Activated CD4-positive, alpha-beta T cell treated with anti-CD3 and anti-CD28 coated beads for 1 hour (primary cell): ENCODE measurements around the gene HTR2C.
"Not testable (repeated sequence)": the region's sequence is repeated elsewhere in the genome, so short reads cannot be mapped to it uniquely, and the experiment has no call there.

Experiments used
- DNase-seq: peaks from one replicate; pipeline ENCODE4 v3.0.0-alpha.2; 2020

The HTR2C gene

DNA sequence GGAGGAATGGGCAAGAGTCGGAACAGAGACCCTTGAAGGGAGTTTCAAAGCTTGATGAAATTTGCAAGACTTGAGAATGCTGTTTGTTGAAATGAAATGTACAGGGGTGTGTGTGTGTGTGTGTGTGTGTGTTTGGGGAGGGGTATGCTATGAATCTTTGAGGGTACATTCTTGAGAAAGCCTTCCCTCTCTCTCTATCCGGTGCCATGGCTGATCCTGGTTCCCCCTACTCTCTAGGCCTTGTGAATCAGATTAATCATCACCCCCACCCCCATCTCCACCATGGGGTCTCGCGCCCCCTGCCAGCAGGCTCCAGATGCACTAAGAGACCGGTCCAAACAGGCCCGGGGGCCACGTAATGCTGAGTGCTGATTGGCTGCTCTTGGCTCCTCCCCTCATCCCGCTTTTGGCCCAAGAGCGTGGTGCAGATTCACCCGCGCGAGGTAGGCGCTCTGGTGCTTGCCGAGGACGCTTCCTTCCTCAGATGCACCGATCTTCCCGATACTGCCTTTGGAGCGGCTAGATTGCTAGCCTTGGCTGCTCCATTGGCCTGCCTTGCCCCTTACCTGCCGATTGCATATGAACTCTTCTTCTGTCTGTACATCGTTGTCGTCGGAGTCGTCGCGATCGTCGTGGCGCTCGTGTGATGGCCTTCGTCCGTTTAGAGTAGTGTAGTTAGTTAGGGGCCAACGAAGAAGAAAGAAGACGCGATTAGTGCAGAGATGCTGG, at the start of gene HTR2C:
HTR2C (plus strand) TSS at position 441 of the 729 bp plus-strand sequence. CDS start 142,851 bp downstream, outside the sequence.
- DNase-seq = no peak

DNA sequence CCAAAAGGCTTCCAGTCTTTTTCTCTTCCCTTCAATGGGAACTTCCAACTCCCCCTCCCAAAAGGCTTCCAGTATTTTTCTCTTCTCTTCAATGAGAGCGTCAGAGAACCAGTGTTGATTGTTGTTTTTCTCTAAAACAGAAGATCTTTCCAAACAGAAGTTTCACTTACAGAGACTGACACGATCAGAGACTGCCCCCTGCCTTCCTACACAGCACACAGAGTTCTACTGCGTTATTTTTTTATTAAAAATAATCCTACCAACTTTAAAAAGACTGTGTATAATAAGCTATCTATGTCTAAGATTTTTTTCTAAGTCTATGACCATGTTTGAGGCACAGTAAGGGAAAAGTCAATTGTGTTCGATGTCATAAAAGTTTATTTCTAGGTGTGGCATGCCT, 3.5 kb upstream of the HTR2C start:
- DNase-seq = no peak

DNA sequence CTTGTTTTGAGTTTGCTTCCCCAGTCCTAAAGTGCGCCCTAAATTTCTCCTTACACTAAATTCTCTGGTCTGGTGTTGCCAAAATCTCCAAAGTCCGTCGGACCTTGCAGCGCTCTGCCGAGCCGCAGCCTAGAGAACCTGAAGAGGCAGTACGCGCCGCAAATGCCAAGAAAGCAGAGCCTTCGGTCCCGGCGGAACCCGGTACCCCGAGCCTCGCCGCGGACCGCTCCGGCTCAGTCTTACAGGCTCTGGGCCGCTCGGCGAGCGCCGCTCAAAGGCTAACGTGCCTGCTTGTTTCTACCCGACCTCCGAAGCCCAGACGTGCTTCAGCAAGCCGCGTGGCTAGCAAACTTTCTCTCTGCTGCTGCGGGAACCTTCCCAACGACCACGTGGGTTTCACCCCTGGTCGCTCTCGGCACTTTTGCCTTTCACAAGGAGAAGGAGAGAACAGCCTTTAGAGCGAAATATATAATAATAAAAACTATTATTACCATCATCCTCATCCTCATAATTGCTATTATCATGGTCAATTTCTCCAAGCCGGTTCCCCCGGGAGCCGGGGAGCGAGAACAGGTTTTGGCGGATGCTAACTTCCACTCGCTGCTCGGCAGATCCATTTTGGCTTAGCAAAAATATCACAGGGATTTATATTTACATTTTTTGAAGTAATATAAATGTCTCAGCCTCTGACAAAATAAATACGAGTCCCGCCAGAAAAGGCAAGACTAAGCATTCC, 2.2 kb upstream of the HTR2C start:
- no peak for DNase-seq

DNA sequence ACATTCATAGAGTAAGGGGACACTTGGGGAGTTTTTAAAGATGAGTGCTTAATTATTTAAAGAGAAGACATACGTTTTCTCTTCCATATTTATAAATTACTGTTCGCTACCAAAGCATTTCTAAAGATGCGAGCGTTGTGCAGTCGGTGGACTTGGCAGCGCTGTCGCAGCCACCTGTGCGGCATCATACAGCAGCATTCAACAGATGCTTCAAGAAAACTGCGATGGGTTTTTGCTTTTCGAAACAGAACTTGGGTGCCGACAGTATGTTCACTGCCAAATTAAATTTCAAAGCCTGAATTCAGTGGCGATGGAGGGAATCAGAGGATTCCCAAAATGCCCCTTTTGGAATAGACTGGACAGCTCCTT, 1.6 kb upstream of the HTR2C start:
- no peak for DNase-seq

DNA sequence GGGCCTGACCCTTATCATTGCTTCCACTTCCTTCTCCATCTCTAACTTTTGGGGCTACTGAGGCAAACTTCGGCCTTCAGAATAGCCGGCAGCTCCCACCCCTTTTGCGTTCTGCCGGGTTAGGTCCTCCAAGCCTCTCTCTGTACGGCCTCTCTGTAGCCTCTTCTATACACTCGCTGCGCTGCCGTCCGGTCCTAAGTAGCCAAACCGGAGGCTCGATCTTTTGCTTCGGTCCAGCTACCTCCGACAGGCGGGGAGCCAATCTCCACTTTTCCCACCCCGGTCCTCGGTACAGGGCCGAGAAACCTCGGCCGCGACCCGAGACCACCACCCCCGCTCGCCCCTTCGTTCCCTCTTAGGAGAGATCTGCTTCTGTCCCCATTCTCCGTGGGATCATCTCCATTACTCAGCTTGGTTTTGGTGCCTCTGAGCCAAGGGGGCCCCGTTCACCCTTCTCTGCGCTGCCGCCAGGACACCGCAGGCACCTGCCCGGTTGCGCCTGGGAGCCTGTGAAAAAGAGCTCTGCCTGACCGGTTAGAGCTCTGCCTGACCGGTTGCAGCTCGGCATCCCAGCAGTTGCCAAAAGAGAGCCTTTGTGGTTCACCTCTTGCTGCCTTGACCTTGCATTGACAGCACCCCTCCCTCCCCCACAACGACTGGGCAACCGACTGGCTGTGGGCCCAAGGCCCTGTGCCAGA, 1.0 kb upstream of the HTR2C start:
- no peak for DNase-seq

DNA sequence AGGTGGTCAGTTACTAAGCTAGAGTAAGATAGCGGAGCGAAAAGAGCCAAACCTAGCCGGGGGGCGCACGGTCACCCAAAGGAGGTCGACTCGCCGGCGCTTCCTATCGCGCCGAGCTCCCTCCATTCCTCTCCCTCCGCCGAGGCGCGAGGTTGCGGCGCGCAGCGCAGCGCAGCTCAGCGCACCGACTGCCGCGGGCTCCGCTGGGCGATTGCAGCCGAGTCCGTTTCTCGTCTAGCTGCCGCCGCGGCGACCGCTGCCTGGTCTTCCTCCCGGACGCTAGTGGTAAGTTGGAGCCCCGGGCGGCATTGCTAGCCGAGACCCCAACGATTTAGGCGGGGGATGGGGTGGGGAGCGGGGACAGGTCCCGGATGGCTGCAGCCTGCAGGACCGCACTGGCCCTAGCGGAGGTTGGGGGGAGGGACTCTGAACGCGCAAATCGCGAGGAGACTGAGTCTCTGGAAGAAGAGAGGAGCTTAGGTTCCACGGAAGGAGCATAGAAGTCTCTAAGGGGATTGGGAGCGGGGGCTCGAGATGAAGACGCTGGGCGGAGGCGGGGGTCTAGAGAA, 573 bp downstream of the HTR2C start:
- no peak for DNase-seq

DNA sequence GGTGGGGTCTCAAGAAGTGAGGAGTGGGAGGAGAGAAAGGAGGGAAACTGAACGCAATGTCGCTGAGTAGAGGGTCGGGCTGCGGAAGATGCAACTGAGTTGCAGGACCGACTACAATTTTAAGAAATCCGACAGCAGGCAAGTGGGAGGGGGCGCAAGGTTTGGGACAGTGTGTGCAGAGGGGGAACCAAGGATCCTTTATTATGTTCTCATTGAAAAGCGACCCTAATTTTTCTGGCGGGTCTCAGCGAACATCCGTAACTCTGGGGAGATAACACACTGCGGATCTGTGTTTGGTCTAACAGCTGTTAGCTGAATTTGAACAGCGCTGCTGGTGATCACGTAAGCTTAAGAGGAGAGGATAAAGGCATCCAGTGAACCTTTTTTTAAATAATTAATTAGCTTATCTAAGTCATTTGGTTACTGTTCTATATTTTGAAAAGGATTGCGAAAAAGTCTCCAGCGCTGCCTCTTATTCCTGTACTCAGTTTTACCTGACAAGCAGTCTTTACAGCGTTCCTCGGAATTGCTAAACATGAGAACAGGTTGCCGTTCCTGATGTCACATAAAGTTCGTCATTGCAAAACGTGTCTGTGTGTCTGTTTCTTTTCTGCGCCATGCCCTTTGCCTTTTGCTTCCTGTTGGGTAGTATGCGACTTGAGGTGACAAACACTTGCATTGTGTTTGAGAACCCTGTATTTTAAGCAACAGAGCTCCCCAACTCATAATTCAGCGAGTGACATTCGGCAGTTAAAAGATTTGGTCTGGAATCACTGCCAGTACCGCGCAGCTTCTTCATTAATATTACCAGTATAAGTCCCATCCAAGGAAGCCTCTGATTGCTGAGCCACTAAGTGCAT, 1.3 kb downstream of the HTR2C start:
- DNase-seq = no peak

DNA sequence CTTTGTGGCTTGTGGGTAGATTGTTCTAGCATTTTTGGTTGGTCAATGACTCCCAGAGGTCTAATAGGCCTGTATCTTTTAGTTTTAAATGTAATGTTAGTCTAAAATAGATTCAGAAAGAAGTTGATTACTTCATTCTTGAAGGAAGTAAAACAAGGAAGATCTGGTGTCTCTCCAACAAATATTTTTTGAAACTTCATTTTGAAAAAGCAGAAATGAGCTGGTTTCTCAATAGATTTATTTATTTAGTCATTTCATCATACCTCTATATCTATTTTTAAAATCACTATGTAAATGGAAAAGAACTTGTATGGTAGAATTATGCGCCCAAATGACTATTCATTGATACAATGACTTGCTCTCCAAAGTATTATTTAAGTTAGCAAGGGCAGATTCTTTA, 7.2 kb downstream of the HTR2C start:
- no peak for DNase-seq

DNA sequence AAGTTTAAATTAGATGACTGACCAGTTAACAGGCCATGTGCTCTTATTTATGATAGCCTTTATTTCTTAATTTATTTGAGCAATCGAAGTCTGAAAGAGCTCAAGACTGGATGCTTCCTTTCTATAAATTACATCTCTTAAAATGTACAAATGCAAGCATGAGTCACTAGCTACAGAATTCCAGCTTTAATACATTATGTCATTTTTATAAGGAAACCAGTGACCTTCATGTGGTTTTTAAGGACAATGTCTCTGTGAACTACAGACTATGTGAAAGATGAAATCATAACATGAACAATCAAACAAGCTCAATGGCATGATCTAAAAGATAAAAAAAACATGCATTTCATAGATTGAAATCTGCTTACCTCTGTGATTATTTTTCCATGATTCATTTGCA, 15.4 kb downstream of the HTR2C start:
- DNase-seq = no peak

DNA sequence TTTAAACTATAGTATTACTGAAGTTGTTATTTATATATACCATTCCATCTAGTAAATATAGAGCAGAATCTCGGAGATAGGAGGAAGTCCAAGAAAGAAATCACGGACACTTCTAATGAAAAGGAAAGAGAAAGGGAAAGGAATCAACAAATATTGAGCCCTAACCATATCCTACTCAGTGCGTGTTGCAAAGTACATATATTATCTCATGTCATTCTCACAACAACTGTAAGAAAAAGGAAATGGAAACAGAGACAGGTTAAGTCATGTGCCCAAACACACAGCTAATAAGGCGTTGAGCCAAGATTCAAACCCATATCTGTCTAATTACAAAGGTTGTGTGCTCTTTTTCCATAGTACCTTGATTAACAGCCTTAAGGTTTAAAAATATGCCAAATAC, 16.0 kb downstream of the HTR2C start:
- DNase-seq = no peak

DNA sequence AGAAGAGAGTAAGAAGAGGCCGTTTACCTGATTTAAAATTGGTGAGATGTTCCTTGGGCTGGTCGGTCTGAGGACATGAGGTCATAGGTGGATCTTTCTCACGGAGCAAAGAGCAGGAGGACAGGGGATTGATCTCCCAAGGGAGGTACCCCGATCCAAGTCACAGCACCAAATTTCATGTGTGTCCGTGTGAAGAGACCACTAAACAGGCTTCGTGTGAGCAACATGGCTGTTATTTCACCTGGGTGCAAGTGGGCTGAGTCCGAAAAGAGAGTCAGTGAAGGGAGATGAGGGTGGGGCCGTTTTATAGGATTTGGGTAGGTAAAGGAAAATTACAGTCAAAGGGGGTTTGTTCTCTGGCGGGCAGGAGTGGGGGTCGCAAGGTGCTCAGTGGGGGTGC, 22.7 kb downstream of the HTR2C start:
- DNase-seq = not testable (repeated sequence)

DNA sequence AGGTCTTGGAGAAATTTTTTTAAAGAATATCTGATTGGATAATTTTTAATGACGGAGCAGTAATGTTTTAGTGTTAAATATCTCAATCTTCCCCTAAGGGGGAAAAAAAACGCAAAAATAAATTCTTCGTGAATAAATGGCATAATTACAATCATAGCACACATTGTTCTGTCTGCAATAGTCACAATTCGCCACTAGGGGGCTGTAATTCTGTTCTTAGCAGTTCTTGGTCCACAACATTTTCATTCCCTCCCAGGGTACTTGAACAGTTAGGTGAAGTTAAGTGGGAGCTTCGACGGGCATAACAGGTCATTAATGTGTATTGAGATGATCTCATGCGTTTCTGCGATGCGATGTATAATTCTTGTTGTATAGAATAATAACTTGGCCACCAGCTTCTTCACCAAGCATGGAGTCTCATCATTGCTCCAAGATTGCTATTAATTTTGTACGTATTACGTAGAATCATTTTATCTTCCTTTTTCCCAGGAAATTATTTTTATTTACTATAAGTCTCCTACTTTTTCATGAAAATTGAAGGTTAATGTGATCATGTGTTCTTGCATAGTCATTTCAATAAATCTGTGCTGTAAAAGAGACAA, 27.2 kb downstream of the HTR2C start:
- no peak for DNase-seq

DNA sequence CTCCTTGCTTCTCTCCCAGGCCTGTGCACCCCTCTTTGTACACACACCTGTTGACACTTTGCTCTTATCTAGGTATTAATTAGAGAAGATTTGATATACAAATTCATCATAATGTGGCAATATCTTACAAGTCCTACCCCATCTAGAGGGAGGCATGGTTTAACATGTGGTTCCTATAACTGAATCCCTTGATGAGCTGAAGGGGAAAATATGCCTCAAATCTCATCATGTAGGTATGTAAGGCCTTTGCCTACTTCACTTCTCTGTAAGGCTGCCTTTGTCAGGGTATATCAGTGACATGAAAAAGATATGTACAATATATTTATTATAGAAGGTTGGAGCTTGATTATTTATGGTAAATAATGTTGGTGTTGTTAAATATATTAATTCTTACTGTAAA, 31.9 kb downstream of the HTR2C start:
- DNase-seq = no peak

DNA sequence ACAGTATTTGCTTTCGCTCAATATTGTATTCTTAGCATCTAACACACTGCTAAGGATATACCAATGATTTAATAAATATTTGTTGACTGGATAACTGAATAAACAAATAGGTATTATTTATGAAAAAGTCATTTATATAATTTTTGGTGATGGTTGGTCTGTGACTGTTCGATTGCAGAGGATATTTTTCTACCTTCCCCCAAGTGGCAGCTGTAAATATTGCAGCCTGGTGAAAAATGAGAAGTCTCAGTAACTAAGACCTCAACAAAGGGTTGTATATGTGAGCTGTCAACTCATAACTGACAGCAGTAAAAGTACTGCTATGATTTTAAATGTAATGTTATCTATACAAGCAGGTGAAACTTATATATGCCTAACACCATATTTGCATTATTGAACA, 36.0 kb downstream of the HTR2C start:
- DNase-seq = no peak

DNA sequence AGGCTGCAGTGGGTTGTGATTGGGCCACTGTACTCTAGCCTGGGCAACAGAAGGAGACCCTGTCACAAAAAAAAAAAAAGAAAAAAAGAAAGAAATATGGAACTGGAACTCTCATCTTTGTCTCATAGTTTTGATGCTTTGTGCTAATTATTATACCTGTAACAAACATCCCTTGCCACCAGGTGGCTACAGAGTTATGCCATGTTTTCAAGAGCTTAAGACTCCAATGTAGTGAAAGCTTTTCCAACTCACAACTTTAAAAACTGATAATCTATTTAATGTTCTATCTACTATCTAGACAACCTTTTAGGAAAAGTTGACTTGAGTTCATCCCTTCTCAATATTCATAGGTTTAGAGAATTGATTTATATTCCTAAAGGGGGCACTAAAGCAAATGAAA, 42.4 kb downstream of the HTR2C start:
- DNase-seq = no peak

DNA sequence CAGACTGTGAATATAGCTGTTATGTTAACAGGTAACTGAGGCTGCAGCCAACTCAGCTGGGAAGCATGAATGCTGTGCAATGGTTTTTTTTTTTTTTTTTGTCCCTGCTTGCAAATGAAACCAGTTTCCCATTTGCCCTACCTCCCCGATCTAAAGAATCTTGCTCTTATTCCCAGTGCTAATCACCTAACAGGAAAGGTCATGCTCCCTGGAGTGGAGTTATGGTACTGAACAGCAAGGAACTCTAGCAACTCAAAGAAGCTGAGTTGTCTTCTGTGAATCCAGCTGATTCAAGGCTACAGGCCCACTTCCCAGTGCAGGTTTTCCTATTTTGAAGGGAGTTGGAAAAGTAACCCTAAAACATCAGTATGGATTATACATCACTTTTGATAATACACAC, 52.1 kb downstream of the HTR2C start:
- no peak for DNase-seq

DNA sequence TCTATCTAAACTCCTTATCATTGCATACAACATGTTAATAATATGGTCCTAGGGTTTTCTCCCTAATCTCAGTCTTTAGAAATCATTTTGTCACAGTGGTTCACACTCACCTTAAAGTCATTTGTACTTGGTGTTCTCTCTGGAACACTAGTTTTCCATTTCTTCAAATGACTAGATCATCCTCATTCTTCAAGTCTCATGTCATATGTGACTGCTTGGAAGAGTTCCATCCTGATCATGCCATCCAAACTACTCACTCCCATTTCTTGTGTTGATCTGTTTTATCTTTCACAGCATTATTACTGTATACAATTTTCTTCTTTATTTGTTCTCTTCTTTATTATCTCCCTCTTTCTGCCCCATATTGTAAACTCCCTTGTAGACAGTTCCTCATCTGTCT, 66.5 kb downstream of the HTR2C start:
- no peak for DNase-seq

DNA sequence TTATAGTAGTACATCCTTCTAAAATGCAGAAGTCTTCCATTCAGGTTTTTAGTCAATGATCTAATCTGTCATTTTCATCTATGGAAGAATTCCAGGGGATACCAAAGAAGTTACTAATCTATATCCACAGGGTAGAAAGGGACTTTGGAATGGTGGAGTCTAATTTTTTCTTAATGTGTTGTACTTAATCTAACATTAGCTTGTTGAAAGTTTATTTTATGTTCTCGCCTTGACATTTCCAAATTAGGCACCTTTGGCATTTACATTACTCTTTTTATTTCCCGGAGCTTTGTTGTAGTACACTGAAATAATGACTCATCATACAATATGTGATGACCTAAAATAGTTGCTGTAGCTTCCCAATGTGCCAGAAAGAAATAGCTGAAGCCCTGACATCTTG, 91.5 kb downstream of the HTR2C start:
- DNase-seq = no peak

DNA sequence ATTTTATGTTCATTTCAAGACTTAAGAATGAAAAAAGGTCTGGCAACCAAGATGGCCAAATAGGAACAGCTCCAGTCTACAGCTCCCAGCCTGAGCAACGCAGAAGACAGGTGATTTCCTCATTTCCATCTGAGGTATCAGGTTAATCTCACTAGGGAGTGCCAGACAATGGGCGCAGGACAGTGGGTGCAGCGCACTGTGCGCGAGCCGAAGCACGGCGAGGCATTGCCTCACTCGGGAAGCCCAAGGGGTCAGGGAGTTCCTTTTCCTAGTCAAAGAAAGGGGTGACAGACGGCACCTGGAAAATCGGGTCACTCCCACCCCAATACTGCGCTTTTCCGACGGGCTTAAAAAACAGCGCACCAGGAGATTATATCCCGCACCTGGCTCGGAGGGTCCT, 116.6 kb downstream of the HTR2C start:
- not testable (repeated sequence) for DNase-seq

DNA sequence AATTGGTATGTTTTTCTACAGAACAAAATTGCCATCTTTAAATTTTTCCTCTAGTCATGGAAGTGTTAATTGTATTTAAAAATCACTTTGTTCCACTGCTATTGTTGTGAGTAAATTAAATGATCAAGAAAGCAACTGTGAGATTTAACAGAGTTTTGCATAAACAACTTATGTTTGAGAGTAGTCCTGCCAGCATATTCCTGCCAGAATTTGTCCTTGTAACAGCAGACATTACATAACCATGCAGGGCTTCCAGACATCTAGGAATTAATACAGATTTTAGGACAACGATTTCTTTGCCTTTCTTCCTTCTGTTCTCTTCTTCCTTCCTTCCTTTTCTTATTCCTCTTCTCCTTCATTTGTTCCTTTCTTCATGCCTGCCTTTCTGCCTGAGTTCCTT, 125.5 kb downstream of the HTR2C start:
- no peak for DNase-seq

DNA sequence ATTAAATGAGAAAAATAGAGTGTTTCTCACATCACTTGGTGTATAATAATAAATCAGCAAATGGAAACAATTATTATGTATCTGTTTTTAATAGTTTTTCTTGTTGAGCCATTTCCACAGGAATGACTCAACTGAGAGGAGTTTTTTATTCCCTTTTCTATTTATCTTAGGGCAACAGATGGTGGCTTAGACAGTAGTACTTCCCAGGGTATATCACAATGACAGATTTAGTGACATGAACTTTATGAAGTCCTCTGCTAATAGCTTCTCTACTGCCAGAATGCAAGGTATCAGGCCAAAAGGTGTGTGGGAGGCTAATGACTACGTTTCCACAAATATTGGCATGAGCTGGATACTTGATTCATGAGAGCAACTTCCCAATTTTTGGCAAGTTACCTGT, 126.7 kb downstream of the HTR2C start:
- DNase-seq = no peak

DNA sequence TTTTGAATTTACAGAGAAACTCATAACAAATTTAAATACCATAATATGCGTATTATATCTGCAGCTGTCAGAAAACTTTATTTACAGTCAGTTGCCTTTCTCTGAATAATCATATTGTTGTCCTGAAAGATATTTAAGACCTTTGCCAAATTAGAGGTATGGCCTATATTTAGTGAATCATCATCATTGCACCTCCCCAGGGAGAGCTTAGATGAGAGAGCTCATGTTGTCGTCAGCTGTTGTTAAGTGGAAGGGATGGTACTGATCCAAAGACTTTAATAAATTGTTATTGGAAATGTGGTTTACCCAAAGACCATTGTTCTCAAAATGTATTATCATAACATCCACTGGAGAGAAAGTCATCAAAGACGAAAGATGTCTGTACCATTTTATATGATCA, 128.6 kb downstream of the HTR2C start:
- DNase-seq = no peak
